K562 (cell line): Measurements from ENCODE around the gene CHURC1. TPM values are rescaled to one million over a fixed set of nuclear protein-coding genes. Genes with fewer than 3 reads are reported as not detected.
A peak's percentile ranks its signal among the peaks of the same experiment; 100 is the strongest.

ENCODE experiments used
- ATAC-seq: fragments of 200-7000 bp; cut with Tn5 transposase; 3 replicates; pipeline ENCODE4 v1.9.1; 2020; ENCODE audit warnings: moderate library complexity
- BruUV-seq: library from RNA; stranded (reverse); fragments of 400-500 nt; replicated peaks from 2 replicates; lab custom pipeline; 2021; lab: Mats Ljungman, UMichigan
- CTCF ChIA-PET: fragments of 300-600 bp; formaldehyde crosslinking; extraction: SDS; loops from one replicate; lab custom pipeline; 2021; ENCODE audit warnings: low intra/inter-chr PET ratio; lab: Yijun Ruan, JAX
- POLR2A ChIA-PET: fragments of 300-600, 350-650 bp; sonication (Branson Sonifier 250); formaldehyde crosslinking; extraction: SDS; loops from one replicate; lab custom pipeline; 2021; ENCODE audit warnings: antibody characterized with exemption, inconsistent platforms; lab: Yijun Ruan, JAX
- DNase-seq, 4 experiments: peaks; one replicate each; pipeline versions ENCODE4 v3.0.0 to v3.0.0-alpha.2; 2011 to 2018; ENCODE audit warnings: low spot score in 3 of 4, mixed read lengths in 3 of 4; ENCODE audit errors: extremely low read depth in 1 of 4
- FAIRE-seq: peaks from 2 replicates; lab custom pipeline; 2011; peaks lifted over from hg19 to GRCh38; lab: Jason Lieb, UNC
- H2AFZ ChIP-seq: 2 replicates; pipeline ENCODE4 v1.6.0; 2011; ENCODE audit warnings: low read depth, low read length, control low read depth, inconsistent platforms
- H3K27ac ChIP-seq: fragments of 200-600 bp; 3 replicates; pipeline ENCODE4 v1.8.0; 2011; ENCODE audit warnings: low read depth, mild to moderate bottlenecking, control low read depth, inconsistent platforms, low read length, moderate library complexity, mixed read lengths; ENCODE audit errors: extremely low read depth
- H3K27me3 ChIP-seq, 2 experiments: fragments of 300-600 bp in 1 of 2; 2 replicates in 1 of 2; 3 replicates in 1 of 2; pipeline versions ENCODE4 v1.6.0 to v1.8.0; 2011; ENCODE audit warnings: inconsistent platforms in 2 of 2, low read length in 2 of 2, mild to moderate bottlenecking in 1 of 2, mixed read lengths in 1 of 2, moderate library complexity in 1 of 2; ENCODE audit not compliant: control insufficient read depth in 2 of 2, insufficient read depth in 2 of 2
- H3K36me3 ChIP-seq: fragments of 300-600 bp; 3 replicates; pipeline ENCODE4 v1.8.0; 2011; ENCODE audit warnings: mild to moderate bottlenecking, low read length, inconsistent platforms; ENCODE audit not compliant: control insufficient read depth, insufficient read depth
- H3K4me1 ChIP-seq, 2 experiments: fragments of 200-600 bp in 1 of 2; replicated peaks in 1 of 2; 2 replicates in 1 of 2; 3 replicates in 1 of 2; pipeline versions ENCODE4 v1.5.1 to v1.8.0; 2011; ENCODE audit warnings: inconsistent platforms in 2 of 2, low read length in 2 of 2, mild to moderate bottlenecking in 1 of 2, mixed read lengths in 1 of 2, moderate library complexity in 1 of 2; ENCODE audit not compliant: control insufficient read depth in 2 of 2, insufficient read depth in 2 of 2
- H3K4me2 ChIP-seq: 2 replicates; pipeline ENCODE4 v1.6.1; 2011; ENCODE audit warnings: low read length, control low read depth, inconsistent platforms, mixed read lengths; ENCODE audit not compliant: insufficient read depth
- H3K4me3 ChIP-seq: fragments of 200-600 bp; sonication (generic), shearing (Covaris generic); 2 replicates; pipeline ENCODE4 v1.5.1; 2016; ENCODE audit warnings: control low read depth, inconsistent platforms
- H3K79me2 ChIP-seq: fragments of 200-600 bp; 3 replicates; pipeline ENCODE4 v1.8.0; 2011; ENCODE audit warnings: low read length, inconsistent platforms; ENCODE audit not compliant: control insufficient read depth, insufficient read depth
- H3K9ac ChIP-seq, 2 experiments: 2 replicates each; pipeline versions ENCODE4 v1.6.0 to v1.6.1; 2011; ENCODE audit warnings: low read depth in 2 of 2, low read length in 2 of 2, control low read depth in 1 of 2, inconsistent platforms in 1 of 2, mild to moderate bottlenecking in 1 of 2, mixed read lengths in 1 of 2; ENCODE audit not compliant: insufficient read depth in 1 of 2
- H3K9me1 ChIP-seq: one replicate; pipeline ENCODE4 v1.6.0; 2011; ENCODE audit warnings: inconsistent platforms, mild to moderate bottlenecking, low read length, moderate library complexity; ENCODE audit not compliant: control insufficient read depth, insufficient read depth
- H3K9me3 ChIP-seq: replicated peaks from 2 replicates; pipeline ENCODE4 v1.5.1; 2011; ENCODE audit warnings: low read depth, low read length, inconsistent platforms; ENCODE audit not compliant: control insufficient read depth, insufficient read depth
- H4K20me1 ChIP-seq: replicated peaks from 2 replicates; pipeline ENCODE4 v1.6.1; 2011; ENCODE audit warnings: low read length, inconsistent platforms, mixed read lengths; ENCODE audit not compliant: control insufficient read depth, insufficient read depth
- FIP1L1 ChIP-seq: fragments of 200-400 bp; formaldehyde crosslinking; IDR thresholded peaks from 2 replicates; pipeline ENCODE4 v1.6.1; 2018; ENCODE audit warnings: mild to moderate bottlenecking, low read depth, low read length; ENCODE audit not compliant: poor library complexity, severe bottlenecking
- ILF3 ChIP-seq: fragments of 450-650 bp; IDR thresholded peaks from 2 replicates; pipeline ENCODE4 v1.6.1; 2018; ENCODE audit warnings: antibody characterized with exemption, mild to moderate bottlenecking, moderate library complexity, borderline replicate concordance
- MAFG ChIP-seq: fragments of 450-650 bp; conservative IDR thresholded peaks from 2 replicates; pipeline ENCODE4 v1.6.1; 2016; ENCODE audit warnings: missing genetic modification characterization, missing compliant biosample characterization
- NFIC ChIP-seq: fragments of 450-650 bp; IDR thresholded peaks from 2 replicates; pipeline ENCODE4 v1.6.1; 2017; ENCODE audit warnings: mild to moderate bottlenecking, inconsistent platforms
- PCBP1 ChIP-seq: fragments of 200-400 bp; formaldehyde crosslinking; IDR thresholded peaks from 2 replicates; pipeline ENCODE4 v1.6.1; 2018; ENCODE audit warnings: mild to moderate bottlenecking, low read depth, low read length; ENCODE audit not compliant: poor library complexity, severe bottlenecking
- PCBP2 ChIP-seq: fragments of 200-400 bp; formaldehyde crosslinking; IDR thresholded peaks from 2 replicates; pipeline ENCODE4 v1.6.1; 2018; ENCODE audit warnings: low read length, low read depth, mild to moderate bottlenecking, moderate library complexity; ENCODE audit not compliant: poor library complexity, severe bottlenecking
- RREB1 ChIP-seq: fragments of 250-450 bp; sonication (Bioruptor Pico); IDR thresholded peaks from 2 replicates; pipeline ENCODE4 v1.4.0; 2020
- TSC22D4 ChIP-seq: fragments of 450-650 bp; IDR thresholded peaks from 2 replicates; pipeline ENCODE4 v1.6.1; 2016; ENCODE audit warnings: missing genetic modification characterization, missing biosample characterization, control low read depth
- ZNF436 ChIP-seq: fragments of 250-450, 450-650 bp; sonication (Bioruptor Pico); formaldehyde crosslinking; IDR thresholded peaks from 2 replicates; pipeline ENCODE4 v1.7.0; 2020; ENCODE audit warnings: mild to moderate bottlenecking
- WGBS: fragments of 100-300 bp; shearing (Covaris generic); methylation state at CpG from one replicate; pipeline ENCODE4 v1.1.6; 2016; ENCODE audit warnings: low coverage, mixed read lengths; ENCODE audit not compliant: insufficient coverage; ENCODE audit errors: missing lambda C conversion rate; 5-methylcytosine and 5-hydroxymethylcytosine counted together
- in situ Hi-C: fragments of 300-500 bp; cut with MboI; formaldehyde crosslinking; loops from 4 replicates; pipeline ENCODE4 v1.15.0; 2018; ENCODE audit warnings: inconsistent platforms, mixed read lengths
- intact Hi-C: fragments of 100-400 bp; cut with micrococcal nuclease; formaldehyde crosslinking; loops from 2 replicates; pipeline ENCODE4 v1.14.2; 2022
- polyA plus RNA-seq, 8 experiments: library from polyadenylated mRNA; depleted of rRNA in 4 of 8; stranded (reverse) in 5 of 8; unstranded in 3 of 8; fragments of >200 nt; fragmentation: Nextera tagmentation in 2 of 8; fragmentation: Illumina TruSeq in 1 of 8; extraction: Ambion mirVana in 2 of 8; extraction: Trizol in 1 of 8; gene quantifications; 2 replicates each; pipeline versions ENCODE4 v1.2.1 to v1.2.3, GENCODE V29; 2011 to 2014; ENCODE audit warnings: inconsistent platforms in 1 of 8, missing spikeins in 1 of 8
- total RNA-seq, 7 experiments: library from RNA; depleted of rRNA in 6 of 7; stranded (reverse); fragments of >200 nt in 6 of 7; fragmentation: Illumina TruSeq in 2 of 7; extraction: Trizol in 2 of 7; gene quantifications; 2 replicates each; pipeline versions ENCODE4 v1.2.1 to v1.2.3, GENCODE V29; 2011 to 2021; ENCODE audit warnings: low replicate concordance in 1 of 7

Gene CHURC1
- total and polyA plus RNA-seq, 9 of the 15 experiments (the other 6 are each of a cell fraction or from before 2014, with no cell fraction given), result 27.3 to 239 (median 45.6) TPM

- Histone ChIP-seq H2AFZ (no peak overlapping the region), H3K9ac (no peak overlapping the region), H3K9me3 (no peaks in the 10 kb centered on the region), H3K79me2 (no peaks in the 10 kb centered on the region), H3K9me1 (no peaks in the 10 kb centered on the region), H3K4me2 (no peak overlapping the region), H3K4me3 (no peak overlapping the region), H3K27ac (no peak overlapping the region), H3K4me1 (no peaks in the 10 kb centered on the region; a peak in 1 of 5 replicates), H3K27me3 (no peaks in the 10 kb centered on the region), H3K36me3 (peaks cover 5% of the 10 kb centered on the region; the same call in 1 of the 3 replicates), H4K20me1 (no peaks in the 10 kb centered on the region)
- intact Hi-C loops, result no loop called here
- DNase-seq, result no peak
- no peak for ATAC-seq
- TF ChIP-seq ZNF436 (CRISPR knock-in tag), result no peak
- peak; percentile 43; the same call in 1 of the 2 replicates for TF ChIP-seq NFIC
- ChIA-PET CTCF (no interaction called here), POLR2A (interaction anchor here (0.8 kb wide), 1 partner anchor 9 kb away, joined by 3 read pairs; no protein-coding TSS in a partner anchor)
- in situ Hi-C loops, result no loop called here
- no peak for FAIRE-seq
- no TSS peak for BruUV-seq
- WGBS, result 70% methylated on average over 3 of the region's 3 CpGs
Measured at GRCh38 chr14:64940336-64940910, 26.2 kb downstream of the CHURC1 start.

GRCh38 chr14:64942531-64943111 is 28.4 kb downstream of the CHURC1 start, which contains the start of gene GPX2:
TSS of gene GPX2 (minus strand) at chr14:64942745. CDS start at chr14:64942726, 19 bp downstream.
- H3K9me1 ChIP-seq, result no peaks in the 10 kb centered on the region
- H3K9me3 ChIP-seq, result no peaks in the 10 kb centered on the region
- WGBS, result 69% methylated on average over 12 of the region's 13 CpGs
- no peaks in the 10 kb centered on the region; a peak in 2 of 5 replicates for H3K4me1 ChIP-seq
- no TSS peak for BruUV-seq
- in situ Hi-C loops (no loop called here), intact Hi-C loops (no loop called here)
- CTCF ChIA-PET, result no interaction called here
- no peak within 1 kb of the TSS for H3K27ac ChIP-seq
- ATAC-seq (no peak), DNase-seq (no peak), FAIRE-seq (no peak)
- H3K4me2 ChIP-seq, result no peak within 1 kb of the TSS
- H4K20me1 ChIP-seq, result no peaks in the 10 kb centered on the region
- peaks cover 5% of the 10 kb centered on the region; the same call in 1 of the 3 replicates for H3K36me3 ChIP-seq
- POLR2A ChIA-PET, result no interaction called here
- no peak within 1 kb of the TSS for H2AFZ ChIP-seq
- H3K79me2 ChIP-seq, result no peaks in the 10 kb centered on the region
- no peak within 1 kb of the TSS for H3K9ac ChIP-seq
- H3K27me3 ChIP-seq, result no peaks in the 10 kb centered on the region
- H3K4me3 ChIP-seq, result no peak within 1 kb of the TSS
- TF ChIP-seq TSC22D4 (no peak), RREB1 (no peak), PCBP1 (no peak), FIP1L1 (no peak), MAFG (tag) (0 out of 2 replicates have a peak, but pooled peaks have one; percentile 15), ILF3 (no peak), PCBP2 (no peak)
